Endothelial cell (in vitro differentiated cells): ENCODE measurements around the gene CTLA4. TPM values are rescaled to one million over a fixed set of nuclear protein-coding genes. Genes with fewer than 3 reads are reported as not detected.

Experiments used
- DNase-seq: peaks from one replicate; pipeline ENCODE4 v3.0.0; 2021; ENCODE audit warnings: low spot score
- H3K27ac Mint-ChIP-seq: one replicate; pipeline ENCODE4 v1.8.0; 2021; ENCODE audit warnings: mixed read lengths, inconsistent platforms; ENCODE audit not compliant: unreplicated experiment
- H3K27me3 Mint-ChIP-seq: one replicate; pipeline ENCODE4 v1.8.0; 2021; ENCODE audit warnings: mild to moderate bottlenecking, moderate library complexity, mixed read lengths, inconsistent platforms; ENCODE audit not compliant: unreplicated experiment
- H3K36me3 Mint-ChIP-seq: one replicate; pipeline ENCODE4 v1.8.0; 2021; ENCODE audit warnings: mild to moderate bottlenecking, low read depth, mixed read lengths, inconsistent platforms; ENCODE audit not compliant: unreplicated experiment
- H3K4me1 Mint-ChIP-seq: one replicate; pipeline ENCODE4 v1.8.0; 2021; ENCODE audit warnings: mild to moderate bottlenecking, mixed read lengths, inconsistent platforms; ENCODE audit not compliant: unreplicated experiment
- H3K4me3 Mint-ChIP-seq: one replicate; pipeline ENCODE4 v1.8.0; 2021; ENCODE audit warnings: mild to moderate bottlenecking, mixed read lengths, inconsistent platforms; ENCODE audit not compliant: unreplicated experiment
- H3K9me3 Mint-ChIP-seq: one replicate; pipeline ENCODE4 v1.8.0; 2021; ENCODE audit warnings: mixed read lengths, inconsistent platforms; ENCODE audit not compliant: unreplicated experiment
- total RNA-seq: library from RNA; stranded (reverse); fragmentation: NEBNext Ultra II Directional; extraction: Animal tissue kit (Norgen Biotek cat#: 25700); gene quantifications from one replicate; pipeline ENCODE4 v1.2.1, GENCODE V29; 2021; ENCODE audit not compliant: unreplicated experiment
- TF ChIP-seq, protein P1 (sequence below): fragments of 200-600 bp; sonication (generic); IDR thresholded peaks from one replicate; pipeline ENCODE4 v1.5.0; 2021; ENCODE audit warnings: antibody characterized with exemption; ENCODE audit not compliant: unreplicated experiment

CTLA4 gene
- total RNA-seq, 1 donor from 2014 or later: not detected

DNA sequence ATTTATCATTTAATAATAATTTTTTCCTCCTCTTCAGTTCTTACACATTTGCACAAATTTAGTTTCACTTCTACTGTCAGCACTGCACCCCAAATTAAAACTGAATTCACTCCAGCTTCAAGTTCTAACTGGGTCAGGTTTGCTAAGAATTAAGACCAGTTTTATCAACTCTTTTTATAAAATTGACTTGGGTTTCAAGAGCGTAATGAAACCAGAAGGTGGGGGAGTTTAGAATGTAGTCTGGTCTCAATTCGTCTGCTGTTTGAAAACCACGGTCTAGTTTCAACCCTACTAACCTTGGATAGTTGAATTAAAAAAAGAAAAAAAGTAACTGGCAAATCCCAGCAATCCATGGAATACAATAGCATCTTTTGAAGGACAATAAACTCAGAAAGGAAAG is 14.3 kb upstream of the CTLA4 start:
- TF ChIP-seq, protein P1, sequence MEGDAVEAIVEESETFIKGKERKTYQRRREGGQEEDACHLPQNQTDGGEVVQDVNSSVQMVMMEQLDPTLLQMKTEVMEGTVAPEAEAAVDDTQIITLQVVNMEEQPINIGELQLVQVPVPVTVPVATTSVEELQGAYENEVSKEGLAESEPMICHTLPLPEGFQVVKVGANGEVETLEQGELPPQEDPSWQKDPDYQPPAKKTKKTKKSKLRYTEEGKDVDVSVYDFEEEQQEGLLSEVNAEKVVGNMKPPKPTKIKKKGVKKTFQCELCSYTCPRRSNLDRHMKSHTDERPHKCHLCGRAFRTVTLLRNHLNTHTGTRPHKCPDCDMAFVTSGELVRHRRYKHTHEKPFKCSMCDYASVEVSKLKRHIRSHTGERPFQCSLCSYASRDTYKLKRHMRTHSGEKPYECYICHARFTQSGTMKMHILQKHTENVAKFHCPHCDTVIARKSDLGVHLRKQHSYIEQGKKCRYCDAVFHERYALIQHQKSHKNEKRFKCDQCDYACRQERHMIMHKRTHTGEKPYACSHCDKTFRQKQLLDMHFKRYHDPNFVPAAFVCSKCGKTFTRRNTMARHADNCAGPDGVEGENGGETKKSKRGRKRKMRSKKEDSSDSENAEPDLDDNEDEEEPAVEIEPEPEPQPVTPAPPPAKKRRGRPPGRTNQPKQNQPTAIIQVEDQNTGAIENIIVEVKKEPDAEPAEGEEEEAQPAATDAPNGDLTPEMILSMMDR: no peak
- Mint-ChIP-seq H3K36me3 (no peaks in the 10 kb centered on the region), H3K27me3 (no peaks in the 10 kb centered on the region), H3K4me1 (no peaks in the 10 kb centered on the region), H3K4me3 (no peak overlapping the region), H3K9me3 (no peaks in the 10 kb centered on the region), H3K27ac (no peak overlapping the region)
- no peak for DNase-seq

DNA sequence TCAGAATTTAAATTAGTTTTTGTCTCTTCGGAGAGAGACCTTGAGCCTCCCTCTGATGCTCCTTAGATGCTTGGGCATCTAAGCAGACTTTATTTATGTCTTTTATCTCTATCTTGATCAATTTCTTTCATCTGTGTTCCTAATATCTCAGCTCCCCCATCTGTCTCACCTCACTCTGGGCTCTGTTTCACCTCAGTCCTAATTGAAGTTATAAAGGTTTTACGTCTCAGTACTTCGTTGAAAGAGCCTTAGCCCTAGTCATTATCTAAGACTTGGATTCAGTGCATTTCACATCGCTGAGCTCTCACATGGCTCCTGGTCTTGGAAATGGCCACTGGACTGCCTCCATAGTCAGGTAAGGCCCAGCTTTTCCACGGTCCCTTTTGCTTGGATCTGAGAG is 13.8 kb upstream of the CTLA4 start:
- H3K27me3 Mint-ChIP-seq: no peaks in the 10 kb centered on the region
- no peaks in the 10 kb centered on the region for H3K4me1 Mint-ChIP-seq
- TF ChIP-seq, protein P1: no peak
- no peak overlapping the region for H3K27ac Mint-ChIP-seq
- DNase-seq: no peak
- H3K36me3 Mint-ChIP-seq: no peaks in the 10 kb centered on the region
- H3K4me3 Mint-ChIP-seq: no peak overlapping the region
- no peaks in the 10 kb centered on the region for H3K9me3 Mint-ChIP-seq

DNA sequence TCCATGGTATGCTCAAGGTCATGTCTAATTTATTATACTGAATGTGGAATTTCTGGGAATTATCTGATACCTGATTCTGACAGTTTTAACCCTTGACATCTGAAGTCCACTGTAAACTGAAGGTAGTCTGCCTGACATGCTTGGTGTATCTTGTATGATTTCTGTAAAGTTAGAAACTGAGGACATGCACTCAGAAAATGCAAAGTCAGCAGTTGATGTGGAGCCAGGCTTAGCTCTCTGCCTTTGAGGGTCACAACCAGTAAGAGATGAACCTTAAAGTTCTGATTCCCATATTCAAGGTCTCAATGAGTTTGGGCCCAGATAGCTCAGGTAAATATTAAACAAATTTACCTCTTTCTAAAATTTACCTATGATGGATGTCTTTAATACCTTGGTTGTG is 12.3 kb upstream of the CTLA4 start:
- TF ChIP-seq, protein P1: no peak
- no peak for DNase-seq
- Mint-ChIP-seq H3K36me3 (no peaks in the 10 kb centered on the region), H3K27me3 (no peaks in the 10 kb centered on the region), H3K4me1 (no peaks in the 10 kb centered on the region), H3K27ac (no peak overlapping the region), H3K4me3 (no peak overlapping the region), H3K9me3 (no peaks in the 10 kb centered on the region)

DNA sequence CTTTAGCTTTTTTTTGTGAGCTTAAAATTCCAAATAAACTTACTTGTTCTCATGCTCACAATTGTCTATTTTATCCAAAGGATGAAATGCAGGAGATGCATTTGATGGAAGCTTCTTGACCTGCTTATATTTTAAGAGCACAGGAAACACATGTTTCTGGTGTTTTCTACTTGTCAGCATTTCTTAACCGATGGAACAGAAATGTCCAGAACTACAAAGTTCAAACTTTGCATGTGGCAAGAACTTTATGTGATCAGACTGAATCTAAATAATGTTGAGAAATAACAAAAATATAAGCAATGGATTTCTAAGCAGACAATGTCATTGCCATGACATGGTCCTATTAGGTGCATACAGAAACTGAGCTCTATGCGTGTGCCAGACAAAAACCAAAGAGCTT is 9.9 kb upstream of the CTLA4 start:
- Mint-ChIP-seq H3K9me3 (no peaks in the 10 kb centered on the region), H3K27ac (no peak overlapping the region), H3K27me3 (no peaks in the 10 kb centered on the region), H3K36me3 (no peaks in the 10 kb centered on the region), H3K4me1 (no peaks in the 10 kb centered on the region), H3K4me3 (no peak overlapping the region)
- TF ChIP-seq, protein P1: no peak
- no peak for DNase-seq

DNA sequence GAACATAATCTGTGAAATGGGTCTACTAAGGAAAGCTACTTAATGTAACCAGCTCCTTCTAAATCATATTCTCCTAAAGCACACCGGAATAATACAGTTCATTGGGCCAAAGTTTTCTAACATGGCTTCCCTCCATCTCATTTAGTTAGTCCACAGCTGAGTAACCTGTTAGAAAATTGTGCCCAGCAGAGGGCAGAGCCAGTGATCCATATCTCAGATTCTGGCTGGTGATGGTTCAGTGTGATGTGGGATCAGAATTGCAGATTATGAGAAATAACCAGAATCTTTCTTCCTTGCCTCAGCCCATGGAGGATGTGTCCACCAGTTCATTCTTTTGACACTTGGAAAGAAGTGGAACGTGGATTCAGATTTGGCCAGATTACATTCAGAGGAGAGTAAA is 9.4 kb upstream of the CTLA4 start:
- no peak overlapping the region for H3K4me3 Mint-ChIP-seq
- H3K27me3 Mint-ChIP-seq: no peaks in the 10 kb centered on the region
- DNase-seq: no peak
- no peaks in the 10 kb centered on the region for H3K4me1 Mint-ChIP-seq
- no peak overlapping the region for H3K27ac Mint-ChIP-seq
- H3K36me3 Mint-ChIP-seq: no peaks in the 10 kb centered on the region
- TF ChIP-seq, protein P1: no peak
- H3K9me3 Mint-ChIP-seq: no peaks in the 10 kb centered on the region
